NCI-H510A (cell line): ENCODE results near the gene HDAC9.

ENCODE experiments used
- DNase-seq: peaks from one replicate; lab custom pipeline; 2025; lab: John Stamatoyannopoulos, UW

The HDAC9 gene

GRCh38 chr7:18495412-18496340, at the start of gene HDAC9:
HDAC9 (plus strand) TSS chr7:18495749; CDS start chr7:18496303, 554 bp downstream.
- peak; percentile 35 for DNase-seq

GRCh38 chr7:18445916-18446520, 49.5 kb upstream of the HDAC9 start:
- no peak for DNase-seq

DNA sequence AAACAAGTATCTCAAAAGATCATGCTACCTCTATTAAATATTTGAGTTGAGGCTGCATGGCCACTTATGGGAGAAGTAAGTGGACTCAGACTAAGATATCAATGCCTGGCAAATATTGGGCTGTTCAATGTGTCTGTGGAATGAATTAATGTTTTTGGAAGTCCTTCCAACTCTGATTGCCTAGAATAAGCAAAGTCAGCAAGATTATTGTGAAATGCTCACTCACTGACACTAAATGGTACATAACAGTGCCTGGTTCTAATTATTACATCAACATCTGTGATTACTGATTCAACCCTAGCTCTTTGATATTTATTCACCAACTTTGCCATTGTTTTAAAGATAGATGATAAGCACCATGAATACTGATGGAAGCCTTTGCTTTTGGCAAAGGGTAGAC, 45.5 kb upstream of the HDAC9 start:
- DNase-seq: no peak

DNA sequence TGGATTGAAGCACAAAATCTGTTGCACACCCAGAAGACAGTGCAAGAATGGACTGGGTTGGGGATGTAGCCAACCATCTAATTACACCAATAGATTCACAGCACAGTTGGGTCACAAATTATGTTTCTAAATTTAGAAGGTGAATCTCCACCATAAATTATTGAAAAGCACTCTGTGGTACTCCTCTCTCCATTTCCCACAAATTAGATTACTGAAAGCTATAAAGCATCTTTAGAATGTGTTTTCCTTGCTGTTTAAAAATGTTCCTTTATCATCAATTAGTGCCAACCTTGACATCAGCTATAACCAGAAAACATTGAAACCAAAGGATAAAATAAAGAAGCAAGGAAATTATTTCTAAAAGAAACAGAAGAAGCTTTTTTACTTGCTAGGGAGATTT, 39.9 kb upstream of the HDAC9 start:
- DNase-seq: no peak

DNA sequence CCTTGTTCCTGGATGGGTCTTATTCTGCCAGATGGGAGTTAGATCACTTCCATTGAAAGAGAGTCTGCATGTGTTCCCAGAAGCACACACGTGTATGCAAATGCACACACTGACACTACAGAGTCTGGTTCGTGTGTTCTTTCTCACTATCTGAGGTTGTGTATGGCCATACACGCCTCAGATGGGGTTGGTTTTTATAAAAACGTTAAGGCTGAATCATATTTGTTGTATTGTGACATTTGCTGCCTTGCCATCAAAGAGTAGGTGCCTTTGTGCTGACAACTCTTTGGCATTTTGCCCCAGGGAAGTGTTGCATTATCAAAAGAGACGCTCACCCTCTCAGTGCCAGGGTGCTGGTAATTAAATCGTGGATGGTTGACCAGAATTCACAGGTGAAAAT, 37.7 kb upstream of the HDAC9 start:
- DNase-seq: no peak

- no peak for DNase-seq
Measured at GRCh38 chr7:18458830-18459229, 36.7 kb upstream of the HDAC9 start.

GRCh38 chr7:18459484-18460245, 35.9 kb upstream of the HDAC9 start:
- no peak for DNase-seq

DNA sequence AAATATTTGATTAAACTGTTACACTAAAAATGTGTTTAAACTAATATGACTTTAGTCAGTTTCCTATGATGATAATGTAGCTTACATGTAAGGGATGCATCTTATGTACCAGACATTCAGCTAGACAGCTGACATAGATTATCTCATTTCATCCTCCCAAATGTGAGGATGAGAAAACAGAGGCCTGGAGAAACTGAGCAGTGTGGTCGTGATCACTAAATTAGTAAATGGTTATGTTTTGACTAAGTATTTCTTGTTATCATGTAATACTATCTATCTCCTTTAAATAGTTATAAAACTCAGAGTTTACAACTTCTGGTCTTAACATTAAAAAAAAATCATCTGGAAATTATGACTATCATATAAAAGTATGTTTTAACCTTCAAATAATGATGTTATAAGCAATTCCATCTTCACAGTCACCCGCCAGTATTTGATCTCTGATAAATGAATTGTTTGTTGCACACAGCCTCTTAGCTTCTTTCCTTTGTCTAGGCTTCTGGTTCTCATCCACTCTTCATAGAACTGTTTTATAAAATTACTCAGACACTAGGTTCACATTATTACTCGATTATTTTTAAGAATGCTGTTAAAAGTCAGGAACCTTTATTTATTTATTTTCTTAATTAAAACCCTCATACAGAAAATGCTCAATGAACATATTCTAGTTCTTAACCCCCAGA, 33.6 kb upstream of the HDAC9 start:
- DNase-seq: no peak

GRCh38 chr7:18464830-18465229, 30.7 kb upstream of the HDAC9 start:
- no peak for DNase-seq

DNA sequence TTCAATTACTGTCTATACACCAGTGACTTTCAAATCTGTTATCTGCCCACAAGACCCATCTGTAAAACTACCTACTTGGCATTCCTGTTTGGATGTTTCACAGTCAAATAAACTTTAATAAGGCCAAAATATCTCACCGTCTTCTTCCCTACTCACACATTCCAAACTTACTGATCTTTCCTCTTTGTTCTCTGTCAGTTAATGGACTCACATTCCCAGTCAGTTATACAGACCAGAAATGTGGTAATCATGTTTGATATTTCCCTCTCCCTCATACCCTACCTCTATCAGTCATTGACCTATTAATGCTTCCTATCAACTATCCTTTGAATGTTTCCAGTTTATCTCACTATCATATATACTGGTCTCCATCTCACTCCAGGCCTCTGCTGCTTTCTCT, 28.5 kb upstream of the HDAC9 start:
- no peak for DNase-seq

DNA sequence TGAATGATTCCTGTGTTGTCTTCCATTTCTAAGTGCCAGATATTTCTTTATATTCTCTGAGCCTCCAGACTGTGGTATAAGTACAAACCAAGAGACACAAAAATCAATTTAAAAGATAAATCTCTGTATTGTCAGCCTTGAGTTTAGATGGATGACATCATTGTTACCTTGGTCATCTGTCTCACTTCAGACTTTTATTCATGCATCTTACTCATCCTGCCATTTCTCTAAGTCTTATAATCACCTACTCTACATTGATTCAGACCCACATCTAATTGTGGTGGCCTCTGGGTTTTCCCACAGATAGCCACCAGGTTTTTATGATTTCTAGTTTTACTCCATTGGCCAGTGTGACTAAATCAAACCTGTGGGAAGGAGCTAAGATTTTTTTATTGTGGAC, 26.8 kb upstream of the HDAC9 start:
- DNase-seq: no peak

DNA sequence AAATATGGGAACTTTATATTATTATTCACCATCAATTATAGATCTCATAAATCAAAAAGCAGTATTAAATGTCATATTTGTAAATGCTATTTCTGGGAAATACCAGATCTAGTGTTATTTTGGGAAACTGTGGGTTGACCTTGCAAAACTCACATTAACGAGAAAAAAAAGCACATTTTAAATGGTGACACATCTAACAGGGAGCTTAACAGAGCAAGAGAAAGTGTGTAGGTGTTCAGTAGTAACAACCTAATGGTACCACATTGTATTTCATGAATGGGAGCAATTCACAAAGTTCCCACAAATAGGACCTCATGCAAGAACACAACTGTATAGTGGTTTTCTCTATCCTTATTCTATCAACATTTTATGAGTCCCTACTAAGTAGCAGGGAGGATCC, 26.2 kb upstream of the HDAC9 start:
- DNase-seq: no peak

GRCh38 chr7:18471476-18472160, 23.9 kb upstream of the HDAC9 start:
- no peak for DNase-seq

- no peak for DNase-seq
Measured at GRCh38 chr7:18472161-18472483, 23.4 kb upstream of the HDAC9 start.

- no peak for DNase-seq
Measured at GRCh38 chr7:18473119-18473518, 22.4 kb upstream of the HDAC9 start.

DNA sequence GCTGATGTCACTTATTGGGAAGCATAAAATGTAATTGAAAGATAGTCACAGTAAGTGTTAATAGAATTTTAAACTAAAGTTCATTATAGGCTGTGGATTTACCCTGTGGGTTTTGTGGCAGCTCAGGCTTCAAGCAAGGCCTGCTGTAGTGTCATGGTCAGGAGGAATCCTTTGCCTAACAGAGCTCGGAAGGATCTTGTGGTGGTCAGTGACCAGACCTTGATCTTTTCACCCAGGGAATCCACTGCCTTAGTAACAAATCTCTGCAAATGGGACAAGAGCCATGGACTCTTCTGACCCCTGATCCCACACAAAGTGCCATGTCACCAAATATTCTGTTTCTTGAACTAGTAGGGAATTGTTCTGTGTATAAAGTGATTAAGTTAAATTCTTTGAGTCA, 20.6 kb upstream of the HDAC9 start:
- no peak for DNase-seq

DNA sequence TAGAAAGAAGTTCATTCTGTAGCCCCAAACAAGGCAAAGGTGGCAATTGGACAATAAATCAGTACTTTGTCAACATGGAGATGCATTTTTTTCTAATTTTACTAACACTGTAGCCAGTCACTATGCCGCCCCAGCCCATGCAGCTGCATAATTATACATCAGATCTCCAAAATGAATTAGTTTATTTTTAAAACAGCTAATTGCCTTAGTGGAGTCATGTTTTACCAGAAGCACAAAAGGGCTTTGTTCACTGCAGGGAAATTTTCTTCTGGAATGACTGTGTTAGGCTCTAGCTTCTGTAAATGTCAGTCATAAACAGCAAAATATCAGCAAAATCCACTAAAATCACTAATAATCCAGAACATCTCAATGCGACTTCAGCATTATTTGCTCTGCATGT, 20.1 kb upstream of the HDAC9 start:
- no peak for DNase-seq

GRCh38 chr7:18481776-18482175, 13.8 kb upstream of the HDAC9 start:
- no peak for DNase-seq

GRCh38 chr7:18488049-18488448, 7.5 kb upstream of the HDAC9 start:
- no peak for DNase-seq

DNA sequence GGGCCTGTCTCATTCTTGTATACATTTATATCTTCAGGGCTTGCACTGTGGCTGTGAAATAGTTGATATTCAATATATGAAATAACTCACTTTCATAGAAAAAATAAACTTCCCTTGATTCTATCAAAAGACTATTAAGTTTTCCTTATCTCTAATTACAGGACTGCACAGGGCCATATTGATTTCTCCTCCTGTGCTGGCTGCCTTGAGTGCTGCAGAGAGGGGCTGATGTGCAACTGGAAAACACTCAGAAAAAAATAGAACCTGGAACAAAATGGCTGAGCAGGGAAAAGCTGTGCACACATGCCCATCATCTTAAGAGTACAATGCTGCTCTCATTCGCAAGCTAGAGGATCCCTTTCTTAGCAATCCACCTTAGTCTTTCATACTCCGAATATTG, 5.9 kb upstream of the HDAC9 start:
- no peak for DNase-seq

- no peak for DNase-seq
Measured at GRCh38 chr7:18491871-18492270, 3.7 kb upstream of the HDAC9 start.

GRCh38 chr7:18494406-18494805, 1.1 kb upstream of the HDAC9 start:
- no peak for DNase-seq
